Measurements from ENCODE around the gene A2ML1. TPM values are rescaled to one million over a fixed set of nuclear protein-coding genes. Genes with fewer than 3 reads are reported as not detected.
"Not testable (repeated sequence)": the region's sequence is repeated elsewhere in the genome, so short reads cannot be mapped to it uniquely, and the experiment has no call there.

The A2ML1 gene
- total RNA-seq, 1 donor from 2014 or later: not detected

GRCh38 chr12:8813572-8814357 is 8.7 kb upstream of the A2ML1 start:
- DNase-seq (ENCODE audit: low spot score): no peak
- intact Hi-C loops (cut with DNase I): no loop called here

- intact Hi-C loops (cut with DNase I): no loop called here
- no peak for DNase-seq (ENCODE audit: low spot score)
Measured at GRCh38 chr12:8816448-8817050, 5.9 kb upstream of the A2ML1 start.

- intact Hi-C loops (cut with DNase I): no loop called here
- no peak for DNase-seq (ENCODE audit: low spot score)
Measured at GRCh38 chr12:8817856-8818255, 4.6 kb upstream of the A2ML1 start.

- intact Hi-C loops (cut with DNase I): no loop called here
- no peak for DNase-seq (ENCODE audit: low spot score)
Measured at GRCh38 chr12:8818526-8818925, 3.9 kb upstream of the A2ML1 start.

GRCh38 chr12:8819666-8819980 is 2.8 kb upstream of the A2ML1 start:
- DNase-seq (ENCODE audit: low spot score): no peak
- intact Hi-C loops (cut with DNase I): no loop called here

- intact Hi-C loops (cut with DNase I); DNase-seq (ENCODE audit: low spot score): not testable (repeated sequence)
Measured at GRCh38 chr12:8820676-8821407, 1.6 kb upstream of the A2ML1 start.

GRCh38 chr12:8821591-8821990 is 830 bp upstream of the A2ML1 start:
- no peak for DNase-seq (ENCODE audit: low spot score)
- intact Hi-C loops (cut with DNase I): no loop called here

- DNase-seq (ENCODE audit: low spot score): no peak
- intact Hi-C loops (cut with DNase I): loop anchor here (2.0 kb wide), 1 partner anchor 143 kb away; no protein-coding TSS in a partner anchor
Measured at GRCh38 chr12:8823565-8824300, 1.3 kb downstream of the A2ML1 start.

GRCh38 chr12:8827551-8828256 is 5.3 kb downstream of the A2ML1 start:
- DNase-seq (ENCODE audit: low spot score): no peak
- intact Hi-C loops (cut with DNase I): no loop called here

- intact Hi-C loops (cut with DNase I): no loop called here
- no peak for DNase-seq (ENCODE audit: low spot score)
Measured at GRCh38 chr12:8828257-8829124, 6.1 kb downstream of the A2ML1 start.

- no peak for DNase-seq (ENCODE audit: low spot score)
- intact Hi-C loops (cut with DNase I): no loop called here
Measured at GRCh38 chr12:8829125-8829518, 6.7 kb downstream of the A2ML1 start.

GRCh38 chr12:8829621-8830020 is 7.2 kb downstream of the A2ML1 start:
- DNase-seq (ENCODE audit: low spot score): no peak
- intact Hi-C loops (cut with DNase I): no loop called here

- intact Hi-C loops (cut with DNase I): no loop called here
- no peak for DNase-seq (ENCODE audit: low spot score)
Measured at GRCh38 chr12:8831116-8831515, 8.7 kb downstream of the A2ML1 start.

GRCh38 chr12:8832500-8832899 is 10.1 kb downstream of the A2ML1 start:
- intact Hi-C loops (cut with DNase I): no loop called here
- DNase-seq (ENCODE audit: low spot score): no peak

GRCh38 chr12:8834230-8834629 is 11.8 kb downstream of the A2ML1 start:
- no peak for DNase-seq (ENCODE audit: low spot score)
- intact Hi-C loops (cut with DNase I): no loop called here

GRCh38 chr12:8837291-8837690 is 14.9 kb downstream of the A2ML1 start:
- intact Hi-C loops (cut with DNase I): no loop called here
- DNase-seq (ENCODE audit: low spot score): no peak

GRCh38 chr12:8840321-8840720 is 17.9 kb downstream of the A2ML1 start:
- no peak for DNase-seq (ENCODE audit: low spot score)
- intact Hi-C loops (cut with DNase I): no loop called here

- DNase-seq (ENCODE audit: low spot score): no peak
- intact Hi-C loops (cut with DNase I): no loop called here
Measured at GRCh38 chr12:8840938-8841633, 18.7 kb downstream of the A2ML1 start.

All from cardiac septum (tissue), 1 donor.